ENCODE measurements around the gene AMIGO1.
"Not testable (repeated sequence)": the region's sequence is repeated elsewhere in the genome, so short reads cannot be mapped to it uniquely, and the experiment has no call there.

AMIGO1 gene

GRCh38 chr1:109474697-109475096, 34.8 kb downstream of the AMIGO1 start:
- no peaks in the 10 kb centered on the region for H3K4me1 ChIP-seq (ENCODE audit: control insufficient read depth, insufficient read depth, low read length, poor library complexity, severe bottlenecking)
- no peaks in the 10 kb centered on the region for H3K36me3 ChIP-seq (ENCODE audit: control insufficient read depth, insufficient read depth, low read length)
- peaks cover 14% of the 10 kb centered on the region for H3K27me3 ChIP-seq (replicated peaks; ENCODE audit: control insufficient read depth, insufficient read depth, low read length, poor library complexity, severe bottlenecking)
- no peak overlapping the region for H3K27ac ChIP-seq (ENCODE audit: insufficient read depth, low read length, poor library complexity, severe bottlenecking)
- DNase-seq, result no peak
- H3K4me3 ChIP-seq (ENCODE audit: insufficient read depth, low read depth, low read length, poor library complexity, severe bottlenecking), result no peak overlapping the region
- no peaks in the 10 kb centered on the region for H3K9me3 ChIP-seq (ENCODE audit: control insufficient read depth, low read length)

- not testable (repeated sequence) for H3K27ac ChIP-seq (ENCODE audit: insufficient read depth, low read length, poor library complexity, severe bottlenecking); DNase-seq; H3K4me1 ChIP-seq (ENCODE audit: control insufficient read depth, insufficient read depth, low read length, poor library complexity, severe bottlenecking); H3K4me3 ChIP-seq (ENCODE audit: insufficient read depth, low read depth, low read length, poor library complexity, severe bottlenecking); H3K9me3 ChIP-seq (ENCODE audit: control insufficient read depth, low read length); H3K36me3 ChIP-seq (ENCODE audit: control insufficient read depth, insufficient read depth, low read length)
- H3K27me3 ChIP-seq (replicated peaks; ENCODE audit: control insufficient read depth, insufficient read depth, low read length, poor library complexity, severe bottlenecking), result peaks cover 14% of the 10 kb centered on the region
These were observed 36.1 kb downstream of the AMIGO1 start for GRCh38 chr1:109473284-109474057.

- no peaks in the 10 kb centered on the region for H3K9me3 ChIP-seq (ENCODE audit: control insufficient read depth, low read length)
- DNase-seq, result no peak
- H3K27ac ChIP-seq (ENCODE audit: insufficient read depth, low read length, poor library complexity, severe bottlenecking), result no peak overlapping the region
- no peaks in the 10 kb centered on the region for H3K36me3 ChIP-seq (ENCODE audit: control insufficient read depth, insufficient read depth, low read length)
- H3K4me3 ChIP-seq (ENCODE audit: insufficient read depth, low read depth, low read length, poor library complexity, severe bottlenecking), result no peak overlapping the region
- H3K4me1 ChIP-seq (ENCODE audit: control insufficient read depth, insufficient read depth, low read length, poor library complexity, severe bottlenecking), result no peaks in the 10 kb centered on the region
- peaks cover 14% of the 10 kb centered on the region for H3K27me3 ChIP-seq (replicated peaks; ENCODE audit: control insufficient read depth, insufficient read depth, low read length, poor library complexity, severe bottlenecking)
These were observed 36.7 kb downstream of the AMIGO1 start for GRCh38 chr1:109472779-109473178.

GRCh38 chr1:109470245-109470644, 39.3 kb downstream of the AMIGO1 start:
- H3K4me1 ChIP-seq (ENCODE audit: control insufficient read depth, insufficient read depth, low read length, poor library complexity, severe bottlenecking), result peaks cover 11% of the 10 kb centered on the region
- no peak overlapping the region for H3K4me3 ChIP-seq (ENCODE audit: insufficient read depth, low read depth, low read length, poor library complexity, severe bottlenecking)
- no peaks in the 10 kb centered on the region for H3K36me3 ChIP-seq (ENCODE audit: control insufficient read depth, insufficient read depth, low read length)
- no peak for DNase-seq
- no peaks in the 10 kb centered on the region for H3K9me3 ChIP-seq (ENCODE audit: control insufficient read depth, low read length)
- peaks cover 29% of the 10 kb centered on the region for H3K27me3 ChIP-seq (replicated peaks; ENCODE audit: control insufficient read depth, insufficient read depth, low read length, poor library complexity, severe bottlenecking)
- H3K27ac ChIP-seq (ENCODE audit: insufficient read depth, low read length, poor library complexity, severe bottlenecking), result no peak overlapping the region

- Histone ChIP-seq H3K27ac (ENCODE audit: insufficient read depth, low read length, poor library complexity, severe bottlenecking) (no peak overlapping the region), H3K9me3 (ENCODE audit: control insufficient read depth, low read length) (no peaks in the 10 kb centered on the region), H3K4me1 (ENCODE audit: control insufficient read depth, insufficient read depth, low read length, poor library complexity, severe bottlenecking) (peaks cover 11% of the 10 kb centered on the region), H3K4me3 (ENCODE audit: insufficient read depth, low read depth, low read length, poor library complexity, severe bottlenecking) (no peak overlapping the region), H3K36me3 (ENCODE audit: control insufficient read depth, insufficient read depth, low read length) (no peaks in the 10 kb centered on the region), H3K27me3 (replicated peaks; ENCODE audit: control insufficient read depth, insufficient read depth, low read length, poor library complexity, severe bottlenecking) (peaks cover 32% of the 10 kb centered on the region)
- no peak for DNase-seq
These were observed 40.6 kb downstream of the AMIGO1 start for GRCh38 chr1:109468903-109469302.

- no peak for DNase-seq
- H3K9me3 ChIP-seq (ENCODE audit: control insufficient read depth, low read length), result no peaks in the 10 kb centered on the region
- H3K27me3 ChIP-seq (replicated peaks; ENCODE audit: control insufficient read depth, insufficient read depth, low read length, poor library complexity, severe bottlenecking), result peaks cover 35% of the 10 kb centered on the region
- H3K4me3 ChIP-seq (ENCODE audit: insufficient read depth, low read depth, low read length, poor library complexity, severe bottlenecking), result no peak overlapping the region
- H3K27ac ChIP-seq (ENCODE audit: insufficient read depth, low read length, poor library complexity, severe bottlenecking), result no peak overlapping the region
- no peaks in the 10 kb centered on the region for H3K36me3 ChIP-seq (ENCODE audit: control insufficient read depth, insufficient read depth, low read length)
- H3K4me1 ChIP-seq (ENCODE audit: control insufficient read depth, insufficient read depth, low read length, poor library complexity, severe bottlenecking), result peaks cover 11% of the 10 kb centered on the region
These were observed 41.5 kb downstream of the AMIGO1 start for GRCh38 chr1:109468061-109468460.

- H3K4me3 ChIP-seq (ENCODE audit: insufficient read depth, low read depth, low read length, poor library complexity, severe bottlenecking), result no peak overlapping the region
- no peak overlapping the region for H3K27ac ChIP-seq (ENCODE audit: insufficient read depth, low read length, poor library complexity, severe bottlenecking)
- no peak for DNase-seq
- peaks cover 35% of the 10 kb centered on the region for H3K27me3 ChIP-seq (replicated peaks; ENCODE audit: control insufficient read depth, insufficient read depth, low read length, poor library complexity, severe bottlenecking)
- H3K36me3 ChIP-seq (ENCODE audit: control insufficient read depth, insufficient read depth, low read length), result no peaks in the 10 kb centered on the region
- H3K9me3 ChIP-seq (ENCODE audit: control insufficient read depth, low read length), result no peaks in the 10 kb centered on the region
- peaks cover 11% of the 10 kb centered on the region for H3K4me1 ChIP-seq (ENCODE audit: control insufficient read depth, insufficient read depth, low read length, poor library complexity, severe bottlenecking)
These were observed 42.2 kb downstream of the AMIGO1 start for GRCh38 chr1:109467301-109467777.

GRCh38 chr1:109466452-109467300, 42.9 kb downstream of the AMIGO1 start, which contains the start of gene SYPL2:
SYPL2 (plus strand) TSS chr1:109466546; CDS start chr1:109466844, 298 bp downstream.
- no peak for DNase-seq
- peaks cover 31% of the 10 kb centered on the region for H3K27me3 ChIP-seq (replicated peaks; ENCODE audit: control insufficient read depth, insufficient read depth, low read length, poor library complexity, severe bottlenecking)
- H3K36me3 ChIP-seq (ENCODE audit: control insufficient read depth, insufficient read depth, low read length), result no peaks in the 10 kb centered on the region
- peaks cover 11% of the 10 kb centered on the region for H3K4me1 ChIP-seq (ENCODE audit: control insufficient read depth, insufficient read depth, low read length, poor library complexity, severe bottlenecking)
- H3K9me3 ChIP-seq (ENCODE audit: control insufficient read depth, low read length), result no peaks in the 10 kb centered on the region
- H3K4me3 ChIP-seq (ENCODE audit: insufficient read depth, low read depth, low read length, poor library complexity, severe bottlenecking), result peak within 1 kb of the TSS; percentile 55
- H3K27ac ChIP-seq (ENCODE audit: insufficient read depth, low read length, poor library complexity, severe bottlenecking), result no peak within 1 kb of the TSS

GRCh38 chr1:109466125-109466451, 43.4 kb downstream of the AMIGO1 start:
- Histone ChIP-seq H3K9me3 (ENCODE audit: control insufficient read depth, low read length) (no peaks in the 10 kb centered on the region), H3K4me3 (ENCODE audit: insufficient read depth, low read depth, low read length, poor library complexity, severe bottlenecking) (peak overlapping the region; percentile 55), H3K36me3 (ENCODE audit: control insufficient read depth, insufficient read depth, low read length) (no peaks in the 10 kb centered on the region), H3K27ac (ENCODE audit: insufficient read depth, low read length, poor library complexity, severe bottlenecking) (no peak overlapping the region), H3K4me1 (ENCODE audit: control insufficient read depth, insufficient read depth, low read length, poor library complexity, severe bottlenecking) (peaks cover 11% of the 10 kb centered on the region), H3K27me3 (replicated peaks; ENCODE audit: control insufficient read depth, insufficient read depth, low read length, poor library complexity, severe bottlenecking) (peaks cover 31% of the 10 kb centered on the region)
- no peak for DNase-seq

GRCh38 chr1:109457819-109458218, 51.7 kb downstream of the AMIGO1 start:
- H3K4me1 ChIP-seq (ENCODE audit: control insufficient read depth, insufficient read depth, low read length, poor library complexity, severe bottlenecking), result no peaks in the 10 kb centered on the region
- H3K9me3 ChIP-seq (ENCODE audit: control insufficient read depth, low read length), result no peaks in the 10 kb centered on the region
- H3K4me3 ChIP-seq (ENCODE audit: insufficient read depth, low read depth, low read length, poor library complexity, severe bottlenecking), result no peak overlapping the region
- H3K36me3 ChIP-seq (ENCODE audit: control insufficient read depth, insufficient read depth, low read length), result no peaks in the 10 kb centered on the region
- no peaks in the 10 kb centered on the region for H3K27me3 ChIP-seq (replicated peaks; ENCODE audit: control insufficient read depth, insufficient read depth, low read length, poor library complexity, severe bottlenecking)
- no peak for DNase-seq
- no peak overlapping the region for H3K27ac ChIP-seq (ENCODE audit: insufficient read depth, low read length, poor library complexity, severe bottlenecking)

Measured in effector memory CD4-positive, alpha-beta T cell (primary cell).